ENCODE results near the gene KCNMA1. TPM values are rescaled to one million over a fixed set of nuclear protein-coding genes. Genes with fewer than 3 reads are reported as not detected.

KCNMA1 gene
- total RNA-seq, 1 experiment from 2014 or later: 6.2 TPM

- in situ Hi-C loops (cut with HindIII; ENCODE audit: low pct_unique_long_range_greater_than_20kb, low sequenced_read_pairs): no loop called here
- DNase-seq (ENCODE audit: low read depth): no peak
These were observed 599.2 kb downstream of the KCNMA1 start for GRCh38 chr10:77038407-77038806.

- no peak for DNase-seq (ENCODE audit: low read depth)
- in situ Hi-C loops (cut with HindIII; ENCODE audit: low pct_unique_long_range_greater_than_20kb, low sequenced_read_pairs): no loop called here
These were observed 599.7 kb downstream of the KCNMA1 start for GRCh38 chr10:77037735-77038403.

DNA sequence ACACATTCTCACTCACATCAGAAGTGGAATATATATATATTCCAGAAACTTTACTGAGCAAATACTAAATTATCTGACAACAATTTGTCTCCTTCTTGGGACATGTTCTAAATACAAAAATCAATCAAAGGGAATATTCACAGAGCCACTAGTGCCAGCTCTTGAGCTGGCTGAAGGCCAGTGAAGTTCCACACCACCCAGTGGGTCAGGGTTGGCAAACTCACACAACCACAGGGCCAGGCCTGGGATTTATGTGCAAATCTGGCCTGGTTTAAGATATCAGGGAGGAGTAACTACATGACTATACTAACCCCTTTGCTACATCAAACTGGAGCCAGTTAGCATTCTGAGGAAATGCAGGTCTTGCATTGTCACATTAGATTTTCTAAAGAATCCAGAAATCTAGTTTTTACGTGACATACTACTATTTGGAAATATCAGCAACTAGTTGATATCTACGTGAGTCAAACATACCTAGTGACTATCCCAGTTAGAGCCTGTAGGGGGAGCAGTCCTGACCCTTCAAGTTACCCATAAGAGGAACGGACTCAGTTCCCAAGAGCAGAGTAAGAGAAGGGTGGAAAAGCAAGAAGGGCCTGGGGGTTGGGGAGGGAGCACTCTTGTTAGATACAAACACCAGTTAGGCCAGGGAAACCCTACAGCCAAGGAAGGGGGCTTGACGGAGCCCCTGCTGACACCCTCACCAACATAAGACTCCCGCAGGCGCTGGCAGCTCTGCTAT is 600.4 kb downstream of the KCNMA1 start:
- DNase-seq (ENCODE audit: low read depth): no peak
- in situ Hi-C loops (cut with HindIII; ENCODE audit: low pct_unique_long_range_greater_than_20kb, low sequenced_read_pairs): no loop called here

DNA sequence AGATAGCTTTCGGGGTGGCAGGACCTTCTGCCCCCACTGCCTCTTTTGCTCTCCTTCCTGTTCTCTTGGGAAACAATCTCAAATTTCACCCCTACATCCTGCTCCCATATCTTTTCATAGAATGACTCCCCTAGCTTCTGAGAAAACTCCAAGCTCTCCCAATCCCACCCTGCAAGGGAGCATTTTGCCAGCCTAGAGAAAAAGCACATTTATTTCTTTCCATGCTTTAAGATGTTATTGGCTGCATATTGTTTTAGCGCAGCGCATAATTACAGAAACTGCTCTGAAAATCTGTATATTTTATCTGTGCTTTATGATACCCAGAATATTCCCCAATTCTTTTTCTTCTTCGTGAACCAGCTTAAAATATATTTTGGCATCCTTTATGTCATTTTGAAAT is 601.3 kb downstream of the KCNMA1 start:
- in situ Hi-C loops (cut with HindIII; ENCODE audit: low pct_unique_long_range_greater_than_20kb, low sequenced_read_pairs): no loop called here
- no peak for DNase-seq (ENCODE audit: low read depth)

GRCh38 chr10:77034795-77035194 is 602.8 kb downstream of the KCNMA1 start:
- DNase-seq (ENCODE audit: low read depth): no peak
- in situ Hi-C loops (cut with HindIII; ENCODE audit: low pct_unique_long_range_greater_than_20kb, low sequenced_read_pairs): no loop called here

- in situ Hi-C loops (cut with HindIII; ENCODE audit: low pct_unique_long_range_greater_than_20kb, low sequenced_read_pairs): no loop called here
These were observed 603.4 kb downstream of the KCNMA1 start for GRCh38 chr10:77034240-77034639.

DNA sequence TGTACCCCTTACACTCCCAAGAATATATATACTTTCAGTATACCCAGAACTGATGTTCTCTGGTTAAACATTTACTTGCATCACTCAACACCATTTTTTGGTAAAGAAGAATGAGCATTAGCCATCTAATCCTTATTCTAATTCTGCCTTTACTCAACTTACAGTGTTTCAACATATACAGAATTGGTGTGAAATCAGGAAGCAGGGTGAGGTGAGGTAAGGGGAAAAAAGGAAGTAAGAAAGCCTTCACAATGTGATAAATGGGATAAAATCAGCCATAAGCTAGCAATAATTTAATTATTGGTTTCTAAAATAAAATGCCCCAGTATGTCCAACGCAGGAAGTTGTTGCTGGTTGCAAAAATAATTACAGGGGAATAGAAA is 605.4 kb downstream of the KCNMA1 start:
- in situ Hi-C loops (cut with HindIII; ENCODE audit: low pct_unique_long_range_greater_than_20kb, low sequenced_read_pairs): no loop called here
- DNase-seq (ENCODE audit: low read depth): no peak

More at GRCh38 chr10:77034240-77034639, 603.4 kb downstream of the KCNMA1 start:
- DNase-seq (ENCODE audit: low read depth): no peak

- in situ Hi-C loops (cut with HindIII; ENCODE audit: low pct_unique_long_range_greater_than_20kb, low sequenced_read_pairs): no loop called here
- DNase-seq (ENCODE audit: low read depth): no peak
These were observed 605.9 kb downstream of the KCNMA1 start for GRCh38 chr10:77031531-77032187.

DNA sequence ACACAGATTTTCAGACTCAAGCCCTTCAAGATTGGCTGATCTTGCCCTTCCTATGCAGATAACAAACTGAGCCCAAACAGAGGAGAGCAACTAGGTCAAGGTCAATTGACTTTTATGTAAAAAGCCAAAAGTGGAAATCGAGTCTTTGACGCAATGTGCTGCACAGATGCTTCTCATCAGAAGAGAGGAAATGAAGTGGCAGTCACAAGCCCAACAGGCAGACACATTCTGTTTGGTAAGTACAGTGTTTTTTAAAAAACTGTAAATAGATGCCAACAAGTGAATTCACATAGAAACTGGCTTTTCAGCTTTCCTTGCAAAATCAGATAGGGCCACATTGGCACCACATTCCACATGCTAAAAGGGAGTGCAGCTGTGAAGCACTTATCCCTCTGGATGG is 606.6 kb downstream of the KCNMA1 start:
- no peak for DNase-seq (ENCODE audit: low read depth)
- in situ Hi-C loops (cut with HindIII; ENCODE audit: low pct_unique_long_range_greater_than_20kb, low sequenced_read_pairs): no loop called here

GRCh38 chr10:77029777-77030717 is 607.6 kb downstream of the KCNMA1 start:
- in situ Hi-C loops (cut with HindIII; ENCODE audit: low pct_unique_long_range_greater_than_20kb, low sequenced_read_pairs): no loop called here
- no peak for DNase-seq (ENCODE audit: low read depth)

GRCh38 chr10:77028042-77028441 is 609.6 kb downstream of the KCNMA1 start:
- in situ Hi-C loops (cut with HindIII; ENCODE audit: low pct_unique_long_range_greater_than_20kb, low sequenced_read_pairs): no loop called here
- no peak for DNase-seq (ENCODE audit: low read depth)

- in situ Hi-C loops (cut with HindIII; ENCODE audit: low pct_unique_long_range_greater_than_20kb, low sequenced_read_pairs): no loop called here
- DNase-seq (ENCODE audit: low read depth): no peak
These were observed 610.0 kb downstream of the KCNMA1 start for GRCh38 chr10:77027576-77027975.

GRCh38 chr10:77027141-77027540 is 610.5 kb downstream of the KCNMA1 start:
- DNase-seq (ENCODE audit: low read depth): no peak
- in situ Hi-C loops (cut with HindIII; ENCODE audit: low pct_unique_long_range_greater_than_20kb, low sequenced_read_pairs): no loop called here

GRCh38 chr10:77026148-77026547 is 611.5 kb downstream of the KCNMA1 start:
- DNase-seq (ENCODE audit: low read depth): no peak
- in situ Hi-C loops (cut with HindIII; ENCODE audit: low pct_unique_long_range_greater_than_20kb, low sequenced_read_pairs): no loop called here

DNA sequence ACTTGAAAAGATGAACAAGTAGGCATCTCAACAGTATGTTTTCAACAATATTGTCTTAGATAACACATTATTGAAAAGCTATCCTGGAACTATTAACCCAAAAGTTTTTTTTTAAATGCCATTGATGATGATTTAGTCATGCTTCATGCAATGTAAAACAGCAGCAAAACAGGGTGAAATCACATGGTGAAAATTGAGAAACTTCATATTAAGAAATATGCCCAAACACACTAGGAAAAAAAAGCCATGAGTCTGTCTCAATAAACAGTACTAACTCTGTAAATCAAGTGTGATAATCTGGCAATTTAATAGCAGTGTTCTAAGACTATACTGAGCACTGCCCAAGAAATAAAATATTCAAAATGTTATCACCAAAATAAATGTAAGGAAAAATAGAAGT is 613.1 kb downstream of the KCNMA1 start:
- no peak for DNase-seq (ENCODE audit: low read depth)
- in situ Hi-C loops (cut with HindIII; ENCODE audit: low pct_unique_long_range_greater_than_20kb, low sequenced_read_pairs): no loop called here

DNA sequence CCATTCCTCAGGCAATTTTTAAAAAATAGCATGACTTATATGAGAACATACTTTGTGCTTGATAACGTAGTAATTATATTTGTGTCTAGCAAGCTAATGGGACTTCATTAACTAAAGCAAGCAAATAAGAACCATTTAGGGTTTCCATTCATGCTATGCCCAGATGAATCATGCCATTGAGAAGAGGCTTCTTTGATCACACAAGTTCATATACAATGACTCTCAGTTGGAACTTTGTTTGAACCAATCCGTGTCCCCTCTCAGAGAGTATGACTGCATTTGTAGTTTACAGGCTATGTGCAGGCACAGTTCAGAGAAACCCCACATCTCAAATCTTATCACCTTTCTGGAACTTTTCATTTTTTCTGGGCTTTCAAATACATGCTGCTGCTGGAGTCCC is 614.2 kb downstream of the KCNMA1 start:
- in situ Hi-C loops (cut with HindIII; ENCODE audit: low pct_unique_long_range_greater_than_20kb, low sequenced_read_pairs): no loop called here
- DNase-seq (ENCODE audit: low read depth): no peak

- no peak for DNase-seq (ENCODE audit: low read depth)
- in situ Hi-C loops (cut with HindIII; ENCODE audit: low pct_unique_long_range_greater_than_20kb, low sequenced_read_pairs): no loop called here
These were observed 614.9 kb downstream of the KCNMA1 start for GRCh38 chr10:77022671-77023070.

GRCh38 chr10:77021966-77022490 is 615.6 kb downstream of the KCNMA1 start:
- in situ Hi-C loops (cut with HindIII; ENCODE audit: low pct_unique_long_range_greater_than_20kb, low sequenced_read_pairs): no loop called here
- DNase-seq (ENCODE audit: low read depth): no peak
